Erythroblast (primary cell): ENCODE measurements around the gene TMEM140.

Experiments
- GATA1 ChIP-seq: IDR thresholded peaks from 2 replicates; pipeline ENCODE4 v1.6.1; 2011; ENCODE audit warnings: low read depth, mild to moderate bottlenecking, control low read depth, low read length, moderate library complexity
- POLR2A ChIP-seq: IDR thresholded peaks from 2 replicates; pipeline ENCODE4 v1.6.1; 2011; ENCODE audit warnings: mild to moderate bottlenecking, low read length

GRCh38 chr7:135159359-135160085, 11.7 kb downstream of the TMEM140 start:
- TF ChIP-seq POLR2A (no peak), GATA1 (no peak)
